NT2/D1 (cell line): Measurements from ENCODE around the gene CTNS.

Experiments
- SUZ12 ChIP-seq: IDR thresholded peaks from 2 replicates; pipeline ENCODE4 v1.6.1; 2011; ENCODE audit not compliant: insufficient read length, insufficient read depth; ENCODE audit errors: extremely low read depth
- YY1 ChIP-seq: IDR thresholded peaks from 2 replicates; pipeline ENCODE4 v1.6.1; 2011; ENCODE audit not compliant: insufficient read length, insufficient read depth
- ZNF274 ChIP-seq: IDR thresholded peaks from 2 replicates; pipeline ENCODE4 v1.6.1; 2011; ENCODE audit warnings: mild to moderate bottlenecking, low read depth, low read length

GRCh38 chr17:3641717-3642486, 5.3 kb downstream of the CTNS start:
- TF ChIP-seq YY1: no peak
- TF ChIP-seq ZNF274: no peak
- no peak for TF ChIP-seq SUZ12
